Colonic mucosa (tissue), 4 donors: ENCODE results near the gene ATP6V1F. TPM values are rescaled to one million over a fixed set of nuclear protein-coding genes. Genes with fewer than 3 reads are reported as not detected.

Experiments used
- DNase-seq: peaks from one replicate; pipeline ENCODE4 v3.0.0-alpha.2; 2020
- H3K27ac ChIP-seq: fragments of 200-600 bp; one replicate; pipeline ENCODE4 v1.8.0; 2021
- H3K27me3 ChIP-seq: fragments of 200-600 bp; one replicate; pipeline ENCODE4 v1.8.0; 2021
- H3K36me3 ChIP-seq: fragments of 200-600 bp; one replicate; pipeline ENCODE4 v1.8.0; 2021
- H3K4me1 ChIP-seq: fragments of 200-600 bp; one replicate; pipeline ENCODE4 v1.8.0; 2021; ENCODE audit warnings: mild to moderate bottlenecking
- H3K4me3 ChIP-seq: fragments of 200-600 bp; one replicate; pipeline ENCODE4 v1.8.0; 2021
- H3K9ac ChIP-seq, 2 donors: one replicate each; pipeline ENCODE4 v1.7.0; 2013; ENCODE audit warnings: control low read depth in 2 of 2, low read depth in 2 of 2, low read length in 2 of 2
- H3K9me3 ChIP-seq: fragments of 200-600 bp; one replicate; pipeline ENCODE4 v1.8.0; 2021
- intact Hi-C: fragments of 100-400 bp; cut with DNase I; formaldehyde crosslinking; loops from one replicate; pipeline ENCODE4 v1.14.1; 2022
- total RNA-seq, 2 donors: library from RNA; stranded (reverse); fragmentation: NEBNext Ultra II Directional in 1 of 2; extraction: Animal tissue kit (Norgen Biotek cat#: 25700) in 1 of 2; gene quantifications; one replicate each; pipeline ENCODE4 v1.2.1, GENCODE V29; 2021
- TF ChIP-seq, protein P1 (sequence below): fragments of 200-600 bp; IDR thresholded peaks from one replicate; pipeline ENCODE4 v1.8.0; 2022; ENCODE audit warnings: antibody characterized with exemption, mild to moderate bottlenecking
- donor health status: healthy.
- donor health status: DM: no; HTN: no; CAD: no.
- donor health status: DM: no; HTN: no; CAD: no.

ATP6V1F gene
- total RNA-seq, 2 donors from 2014 or later, result 94.4 to 105 TPM

DNA sequence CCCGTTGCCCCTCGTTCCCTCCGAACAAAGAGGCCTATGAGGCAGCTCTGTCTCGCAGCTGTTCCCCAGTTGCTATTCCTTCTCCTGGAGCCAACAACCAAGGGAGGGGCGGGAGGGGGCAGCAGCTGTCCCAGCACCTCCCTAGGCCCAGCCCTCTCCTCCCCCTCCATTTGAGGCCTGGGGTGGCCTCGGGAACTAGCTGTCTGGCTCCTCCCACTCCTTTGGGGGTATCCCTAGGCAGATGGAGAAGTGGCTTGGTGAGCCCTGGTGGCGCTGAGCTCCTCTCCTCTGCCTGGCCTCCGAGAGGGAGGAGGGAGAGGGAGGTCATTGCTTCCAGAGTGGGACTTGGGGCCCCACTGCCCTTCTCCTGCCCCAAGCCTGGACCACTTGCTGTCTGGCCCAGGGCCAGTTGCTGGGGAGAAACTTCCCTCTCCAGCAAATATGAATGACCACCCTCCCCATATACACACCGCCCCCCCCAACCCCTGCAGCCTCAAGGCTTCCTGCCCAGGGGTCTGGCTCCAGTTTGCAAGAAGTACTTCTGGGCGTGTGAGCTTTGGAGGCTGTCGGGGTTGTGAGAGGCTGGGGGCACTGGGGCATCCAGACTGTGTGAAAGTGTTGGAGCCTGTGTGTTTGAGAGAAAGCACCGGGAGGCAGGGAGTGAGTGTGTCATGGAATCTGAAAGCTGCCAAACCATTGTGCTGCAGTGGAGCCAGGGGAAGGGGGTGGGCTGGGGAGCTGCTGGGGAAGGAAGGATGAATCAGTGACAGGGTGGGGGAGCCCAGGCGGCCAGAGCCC lies 29.3 kb upstream of the ATP6V1F start:
- peak; percentile 44 for DNase-seq
- peaks cover 28% of the 10 kb centered on the region for H3K27me3 ChIP-seq
- no peaks in the 10 kb centered on the region for H3K36me3 ChIP-seq
- intact Hi-C loops, result no loop called here
- no peaks in the 10 kb centered on the region for H3K9me3 ChIP-seq
- peak overlapping the region; percentile 46 to 56 for H3K9ac ChIP-seq
- H3K4me3 ChIP-seq, result peak overlapping the region; percentile 39
- TF ChIP-seq, protein P1, sequence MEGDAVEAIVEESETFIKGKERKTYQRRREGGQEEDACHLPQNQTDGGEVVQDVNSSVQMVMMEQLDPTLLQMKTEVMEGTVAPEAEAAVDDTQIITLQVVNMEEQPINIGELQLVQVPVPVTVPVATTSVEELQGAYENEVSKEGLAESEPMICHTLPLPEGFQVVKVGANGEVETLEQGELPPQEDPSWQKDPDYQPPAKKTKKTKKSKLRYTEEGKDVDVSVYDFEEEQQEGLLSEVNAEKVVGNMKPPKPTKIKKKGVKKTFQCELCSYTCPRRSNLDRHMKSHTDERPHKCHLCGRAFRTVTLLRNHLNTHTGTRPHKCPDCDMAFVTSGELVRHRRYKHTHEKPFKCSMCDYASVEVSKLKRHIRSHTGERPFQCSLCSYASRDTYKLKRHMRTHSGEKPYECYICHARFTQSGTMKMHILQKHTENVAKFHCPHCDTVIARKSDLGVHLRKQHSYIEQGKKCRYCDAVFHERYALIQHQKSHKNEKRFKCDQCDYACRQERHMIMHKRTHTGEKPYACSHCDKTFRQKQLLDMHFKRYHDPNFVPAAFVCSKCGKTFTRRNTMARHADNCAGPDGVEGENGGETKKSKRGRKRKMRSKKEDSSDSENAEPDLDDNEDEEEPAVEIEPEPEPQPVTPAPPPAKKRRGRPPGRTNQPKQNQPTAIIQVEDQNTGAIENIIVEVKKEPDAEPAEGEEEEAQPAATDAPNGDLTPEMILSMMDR, result no peak
- no peaks in the 10 kb centered on the region for H3K4me1 ChIP-seq
- peak overlapping the region; percentile 64 for H3K27ac ChIP-seq

DNA sequence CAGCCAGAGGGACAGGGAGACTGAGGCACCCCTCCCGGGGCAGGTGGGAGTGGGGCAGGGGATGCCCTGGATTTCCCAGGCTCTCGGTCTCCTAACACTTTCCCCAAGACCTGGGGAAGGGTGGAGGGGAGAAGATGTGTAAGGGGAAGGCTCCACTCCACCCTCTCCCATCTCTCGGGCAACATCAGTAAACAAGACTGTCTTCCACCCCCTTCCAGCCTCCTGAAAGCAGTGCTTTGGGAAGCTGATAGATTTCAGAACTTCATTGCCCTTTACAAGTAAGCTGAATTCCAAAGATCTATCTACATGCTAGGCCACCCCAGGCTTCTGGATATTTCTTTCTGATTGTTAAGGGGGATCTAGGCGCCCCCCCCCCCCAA lies 28.7 kb upstream of the ATP6V1F start:
- no peak for DNase-seq
- no peaks in the 10 kb centered on the region for H3K4me1 ChIP-seq
- no peaks in the 10 kb centered on the region for H3K9me3 ChIP-seq
- H3K36me3 ChIP-seq, result no peaks in the 10 kb centered on the region
- peak overlapping the region; percentile 44 for H3K27ac ChIP-seq
- H3K4me3 ChIP-seq, result no peak overlapping the region
- TF ChIP-seq, protein P1, result no peak
- H3K27me3 ChIP-seq, result peaks cover 28% of the 10 kb centered on the region
- intact Hi-C loops, result no loop called here
- no peak overlapping the region for H3K9ac ChIP-seq

DNA sequence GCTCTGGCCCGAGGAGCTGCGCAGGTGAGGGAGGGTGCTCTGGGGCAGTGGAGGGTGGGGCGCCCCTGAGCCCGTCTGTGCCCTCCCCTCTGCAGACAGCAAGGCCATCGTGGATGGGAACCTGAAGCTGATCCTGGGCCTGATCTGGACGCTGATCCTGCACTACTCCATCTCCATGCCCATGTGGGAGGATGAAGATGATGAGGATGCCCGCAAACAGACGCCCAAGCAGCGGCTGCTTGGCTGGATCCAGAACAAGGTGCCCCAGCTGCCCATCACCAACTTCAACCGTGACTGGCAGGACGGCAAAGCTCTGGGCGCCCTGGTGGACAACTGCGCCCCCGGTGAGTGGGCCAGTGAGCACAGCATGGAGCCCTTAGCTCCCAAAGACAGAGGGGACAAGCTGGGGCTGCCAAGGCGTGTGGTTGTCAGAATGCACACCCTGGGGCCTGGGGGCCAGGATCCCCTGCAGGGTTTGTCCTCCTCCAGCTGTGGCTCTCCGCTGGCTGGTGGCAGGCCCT lies 27.4 kb upstream of the ATP6V1F start:
- H3K9ac ChIP-seq, result peak overlapping the region in 1 of 2 donors; percentile 5
- no peaks in the 10 kb centered on the region for H3K4me1 ChIP-seq
- intact Hi-C loops, result no loop called here
- no peaks in the 10 kb centered on the region for H3K36me3 ChIP-seq
- no peak for DNase-seq
- peaks cover 18% of the 10 kb centered on the region for H3K27me3 ChIP-seq
- H3K27ac ChIP-seq, result no peak overlapping the region
- TF ChIP-seq, protein P1, result no peak
- H3K9me3 ChIP-seq, result no peaks in the 10 kb centered on the region
- no peak overlapping the region for H3K4me3 ChIP-seq

DNA sequence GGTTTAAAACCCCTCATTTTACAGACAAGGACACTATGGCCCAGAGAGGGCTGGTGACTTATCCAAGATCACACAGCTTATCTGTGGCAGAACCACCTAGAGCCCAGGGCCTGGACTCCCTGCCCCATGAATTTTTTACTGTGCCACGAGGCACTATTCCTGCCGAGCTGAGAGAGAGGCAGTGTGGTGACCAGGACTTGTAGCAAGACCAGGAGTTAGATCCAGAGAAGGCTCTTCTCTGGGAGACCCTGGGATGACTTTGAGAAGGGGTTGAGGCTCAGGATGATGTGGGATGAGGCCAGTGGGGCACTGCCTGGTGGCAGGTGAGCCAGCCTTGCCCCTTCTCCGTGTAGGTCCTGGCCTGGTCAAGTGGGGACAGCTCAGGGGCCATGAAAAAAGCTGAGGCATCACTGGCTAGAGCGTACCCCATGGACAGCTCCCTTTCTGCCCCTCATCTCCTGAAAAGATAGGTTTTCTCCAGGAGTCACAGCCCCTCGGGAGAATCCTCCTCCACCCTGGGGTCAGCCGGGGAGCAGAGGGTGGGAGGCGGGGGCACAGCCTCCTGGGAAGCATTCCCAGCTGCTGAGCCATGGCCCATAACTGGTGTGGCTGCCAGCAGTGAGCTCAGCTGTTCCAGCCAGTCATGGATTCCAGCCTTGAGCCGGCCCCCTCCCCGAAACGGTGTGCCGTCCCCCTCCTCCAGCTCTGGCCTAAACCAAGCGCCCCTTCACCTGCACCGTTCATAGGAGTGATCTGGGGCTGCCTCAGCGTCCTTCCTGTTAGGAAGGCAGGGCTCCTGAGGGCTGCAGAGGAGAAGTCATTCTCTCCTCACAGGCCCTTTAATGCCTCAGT lies 26.6 kb upstream of the ATP6V1F start:
- intact Hi-C loops, result no loop called here
- Histone ChIP-seq H3K9ac (peak overlapping the region in 1 of 2 donors; percentile 5), H3K9me3 (no peaks in the 10 kb centered on the region), H3K27me3 (peaks cover 11% of the 10 kb centered on the region), H3K4me3 (no peak overlapping the region), H3K27ac (no peak overlapping the region), H3K4me1 (no peaks in the 10 kb centered on the region), H3K36me3 (no peaks in the 10 kb centered on the region)
- DNase-seq, result no peak
- TF ChIP-seq, protein P1, result no peak

DNA sequence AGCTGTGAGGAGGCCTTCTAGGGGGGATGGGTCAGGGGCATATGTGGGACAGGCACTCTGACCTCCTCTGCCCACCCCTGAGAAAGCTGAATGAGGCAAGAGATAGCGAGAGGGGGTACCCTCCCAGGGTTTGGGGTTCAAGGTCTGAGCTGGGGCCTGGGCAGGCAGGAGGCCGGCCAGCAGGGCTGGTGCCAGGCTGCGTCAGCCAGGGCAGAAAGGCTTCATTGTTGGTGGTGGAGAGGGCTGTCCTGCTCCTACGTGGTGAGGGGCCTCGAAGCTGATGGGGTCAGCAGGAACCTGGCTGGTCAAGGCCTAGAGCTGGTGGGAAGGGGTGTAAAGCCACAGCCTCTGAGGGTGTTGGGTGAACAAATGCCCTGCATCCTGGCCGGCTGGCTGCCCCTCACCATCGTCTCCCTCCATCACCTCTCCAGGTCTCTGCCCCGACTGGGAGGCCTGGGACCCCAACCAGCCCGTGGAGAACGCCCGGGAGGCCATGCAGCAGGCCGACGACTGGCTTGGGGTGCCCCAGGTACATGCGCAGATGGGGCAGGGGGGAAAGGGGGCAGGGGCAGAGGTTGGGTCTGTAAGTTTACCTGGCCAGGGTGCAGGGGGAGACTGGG lies 25.8 kb upstream of the ATP6V1F start:
- Histone ChIP-seq H3K27ac (no peak overlapping the region), H3K4me1 (no peaks in the 10 kb centered on the region)
- no peak for DNase-seq

More for the DNA sequence above, 25.8 kb upstream of the ATP6V1F start:
- Histone ChIP-seq H3K9me3 (no peaks in the 10 kb centered on the region), H3K36me3 (no peaks in the 10 kb centered on the region), H3K27me3 (peaks cover 3% of the 10 kb centered on the region), H3K9ac (no peak overlapping the region), H3K4me3 (no peak overlapping the region)
- intact Hi-C loops, result no loop called here
- TF ChIP-seq, protein P1, result no peak
